Activated naive CD4-positive, alpha-beta T cell treated with anti-CD3 and anti-CD28 coated beads, Interleukin-2, amount 50 U/mL, for 16 hours (primary cell): Measurements from ENCODE around the gene FHIT.

Experiments
- DNase-seq: peaks from one replicate; pipeline ENCODE4 v3.0.0-alpha.2; 2020

The FHIT gene

GRCh38 chr3:60517134-60517533, 734.1 kb downstream of the FHIT start:
- no peak for DNase-seq

DNA sequence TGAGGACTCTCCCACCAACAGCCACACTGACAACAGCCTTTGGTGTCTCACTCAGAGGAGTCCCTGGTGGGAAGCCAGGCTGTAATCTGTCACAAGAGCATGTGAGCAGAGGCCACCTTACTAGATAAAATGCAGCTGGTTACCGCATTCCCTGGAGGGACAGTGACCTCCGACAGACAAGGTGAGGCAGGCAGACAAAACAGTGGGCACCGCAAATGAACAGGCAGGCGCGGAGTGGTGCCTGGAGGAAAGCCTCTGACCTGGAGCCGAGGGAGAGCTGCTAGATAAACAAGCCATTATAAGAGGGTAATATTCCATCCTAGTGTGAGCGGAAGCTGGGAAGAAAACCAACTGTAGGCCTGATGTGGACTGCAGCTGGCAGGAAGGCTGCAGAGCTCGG, 736.4 kb downstream of the FHIT start:
- DNase-seq: no peak

DNA sequence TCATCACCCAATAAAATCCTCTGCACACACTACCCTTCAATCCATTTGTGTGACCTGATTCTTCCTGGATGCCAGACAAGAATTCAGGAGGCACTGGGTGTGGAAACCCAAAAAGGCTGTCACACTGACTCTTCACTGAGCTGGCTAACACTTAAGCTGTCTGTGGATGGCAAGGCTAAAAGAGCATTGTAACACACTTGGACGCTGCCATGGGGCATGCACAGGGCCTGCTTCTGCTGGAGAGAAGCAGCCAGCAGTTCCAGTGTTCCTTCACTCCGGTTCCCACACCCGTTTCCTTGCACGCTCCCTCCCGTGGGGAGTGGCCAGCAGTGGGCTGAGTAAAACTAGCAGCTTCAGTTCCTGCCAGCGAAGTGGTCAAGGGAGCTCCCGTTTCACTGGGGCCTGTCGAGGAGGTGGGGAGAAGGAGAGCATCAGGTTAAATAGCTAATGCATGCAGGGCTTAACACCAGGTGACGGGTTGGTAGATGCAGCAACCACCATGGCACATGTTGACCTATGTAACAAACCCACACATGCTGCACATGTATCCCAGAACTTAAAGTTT, 737.1 kb downstream of the FHIT start:
- no peak for DNase-seq

- DNase-seq: no peak
These were observed 738.0 kb downstream of the FHIT start for GRCh38 chr3:60513241-60513640.

DNA sequence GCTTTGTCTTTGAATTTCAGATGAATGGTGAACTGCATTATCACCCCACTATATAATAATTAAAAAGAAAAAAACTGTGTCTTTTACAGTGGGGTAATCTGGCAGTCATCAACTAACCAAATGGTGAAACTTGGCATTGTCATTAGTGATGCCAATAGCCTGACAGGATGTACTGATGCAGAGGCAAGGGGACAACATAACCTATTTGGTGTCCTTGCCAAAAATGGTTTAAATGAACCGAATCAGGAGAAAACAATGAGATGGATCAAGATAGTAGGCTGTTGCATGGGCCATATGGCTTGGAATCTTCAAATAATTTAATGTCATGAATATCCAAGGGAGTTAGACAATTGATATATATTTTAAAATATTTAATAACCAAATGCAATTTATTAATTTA, 738.7 kb downstream of the FHIT start:
- DNase-seq: no peak

GRCh38 chr3:60509471-60509870, 741.8 kb downstream of the FHIT start:
- no peak for DNase-seq

GRCh38 chr3:60504827-60505457, 746.3 kb downstream of the FHIT start:
- no peak for DNase-seq

- no peak for DNase-seq
These were observed 749.9 kb downstream of the FHIT start for GRCh38 chr3:60501314-60501713.

DNA sequence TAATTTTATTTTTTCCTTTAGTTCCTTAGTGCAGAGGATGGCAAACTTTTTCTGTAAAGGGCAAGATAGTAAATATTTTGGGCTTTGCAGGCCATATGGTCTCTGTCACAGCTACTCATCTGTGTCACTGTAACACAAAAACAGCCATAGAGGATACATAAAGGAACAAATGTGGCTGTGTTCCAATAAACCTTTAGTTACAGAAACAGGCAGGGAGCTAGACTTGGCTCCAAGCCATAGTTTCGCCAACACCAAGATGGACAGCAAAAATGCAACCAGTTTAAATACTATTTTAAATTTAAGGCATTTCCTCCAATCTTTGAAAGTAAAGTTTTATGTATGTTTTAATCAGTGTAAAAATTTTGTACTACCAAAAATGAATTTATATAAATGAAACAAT, 753.4 kb downstream of the FHIT start:
- no peak for DNase-seq

DNA sequence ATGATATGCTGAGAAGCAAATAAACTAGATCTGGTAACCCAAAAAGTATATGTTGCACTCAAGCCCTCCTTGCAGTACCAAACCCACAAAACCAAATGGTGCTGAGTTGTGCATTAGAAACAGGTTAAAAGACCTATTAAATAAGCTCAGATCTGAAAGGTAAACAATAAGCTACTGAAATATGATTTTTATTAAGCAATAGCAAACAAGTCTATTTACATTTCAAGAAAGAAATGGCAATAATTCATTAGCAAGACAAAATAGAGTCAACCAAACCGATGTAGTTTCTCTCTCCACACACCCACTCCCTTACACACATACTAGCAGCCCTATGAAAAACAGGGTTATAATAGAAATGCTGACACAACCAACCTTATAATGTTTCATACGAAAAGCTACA, 760.3 kb downstream of the FHIT start:
- DNase-seq: no peak

GRCh38 chr3:60475096-60475495, 776.2 kb downstream of the FHIT start:
- DNase-seq: no peak

DNA sequence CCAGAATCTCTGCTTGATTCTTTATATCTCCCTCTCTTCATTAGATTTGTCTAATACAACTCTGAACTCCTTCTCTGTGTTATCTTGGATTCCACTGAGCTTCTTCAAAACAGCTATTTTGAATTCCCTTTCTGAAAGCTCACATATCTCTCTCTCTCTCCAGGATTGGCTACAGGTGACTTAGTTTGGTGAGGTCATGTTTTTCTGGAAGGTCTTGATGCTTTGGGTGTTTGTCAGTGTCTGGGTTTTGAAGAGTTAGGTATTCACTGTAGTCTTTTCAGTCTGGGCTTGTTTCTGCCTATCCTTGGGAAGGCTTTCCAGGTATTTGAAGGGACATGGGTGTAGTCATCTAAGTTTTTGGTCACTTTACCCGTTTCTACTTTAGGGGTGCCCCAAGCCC, 781.8 kb downstream of the FHIT start:
- DNase-seq: no peak

GRCh38 chr3:60463685-60464084, 787.6 kb downstream of the FHIT start:
- DNase-seq: no peak

GRCh38 chr3:60461267-60461666, 790.0 kb downstream of the FHIT start:
- no peak for DNase-seq

- no peak for DNase-seq
These were observed 795.1 kb downstream of the FHIT start for GRCh38 chr3:60456180-60456579.

- DNase-seq: no peak
These were observed 797.9 kb downstream of the FHIT start for GRCh38 chr3:60453326-60453725.

DNA sequence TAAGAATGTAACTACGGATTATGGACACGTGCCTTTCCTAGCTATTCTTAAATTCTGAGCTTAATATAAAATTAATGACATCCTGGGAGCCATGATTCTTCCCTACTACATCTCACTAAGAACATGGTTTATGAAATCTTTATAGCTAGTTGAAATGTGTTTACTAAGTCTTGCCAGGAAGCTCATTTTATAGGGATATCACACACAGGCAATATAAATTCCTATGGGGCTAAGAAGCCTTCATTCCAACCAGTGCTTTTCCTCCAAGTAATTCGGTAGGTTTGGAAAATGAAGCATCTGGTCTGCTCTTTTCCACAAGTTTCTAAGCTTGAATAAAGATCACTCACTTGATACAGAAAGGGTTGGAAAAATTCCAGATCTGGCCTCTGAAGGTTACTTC, 802.6 kb downstream of the FHIT start:
- DNase-seq: no peak

DNA sequence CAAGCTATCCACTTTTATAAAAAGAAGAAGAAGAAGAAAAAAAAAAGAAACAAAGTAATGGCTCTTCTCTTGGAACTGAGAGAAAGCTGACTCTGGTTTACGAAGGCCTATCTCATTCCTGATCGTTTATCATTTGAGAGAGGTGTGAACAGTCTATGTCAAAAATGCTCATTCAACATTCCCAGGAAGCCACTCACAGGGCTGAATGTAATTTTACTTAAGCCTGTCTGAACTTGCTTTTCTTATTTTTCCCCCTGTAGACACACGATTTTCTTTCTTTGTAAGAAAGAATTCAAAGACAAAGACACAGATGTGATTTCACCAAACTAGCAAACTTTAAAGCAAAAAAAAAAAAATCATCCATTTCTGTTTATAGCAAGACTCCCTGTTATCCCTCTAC, 805.8 kb downstream of the FHIT start:
- no peak for DNase-seq

- DNase-seq: no peak
These were observed 806.3 kb downstream of the FHIT start for GRCh38 chr3:60444898-60445437.

DNA sequence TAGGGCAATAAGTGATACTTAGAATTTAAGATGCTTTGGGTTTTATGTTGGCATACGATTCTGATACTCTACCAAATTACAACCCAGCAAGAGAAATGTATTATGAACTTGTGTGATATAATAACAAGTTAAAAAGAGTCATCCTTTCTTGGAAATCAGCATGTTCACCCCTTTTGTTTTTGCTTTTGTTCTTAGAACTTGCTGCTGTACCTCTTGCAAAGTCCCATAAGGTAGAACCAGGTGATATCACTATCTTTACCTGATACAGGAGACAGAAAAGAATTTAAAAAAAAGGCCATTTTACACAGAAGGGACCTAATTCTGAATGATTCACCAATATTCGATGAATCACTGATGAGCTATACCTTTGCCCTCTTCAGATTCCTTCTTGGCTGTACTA, 810.4 kb downstream of the FHIT start:
- DNase-seq: no peak

DNA sequence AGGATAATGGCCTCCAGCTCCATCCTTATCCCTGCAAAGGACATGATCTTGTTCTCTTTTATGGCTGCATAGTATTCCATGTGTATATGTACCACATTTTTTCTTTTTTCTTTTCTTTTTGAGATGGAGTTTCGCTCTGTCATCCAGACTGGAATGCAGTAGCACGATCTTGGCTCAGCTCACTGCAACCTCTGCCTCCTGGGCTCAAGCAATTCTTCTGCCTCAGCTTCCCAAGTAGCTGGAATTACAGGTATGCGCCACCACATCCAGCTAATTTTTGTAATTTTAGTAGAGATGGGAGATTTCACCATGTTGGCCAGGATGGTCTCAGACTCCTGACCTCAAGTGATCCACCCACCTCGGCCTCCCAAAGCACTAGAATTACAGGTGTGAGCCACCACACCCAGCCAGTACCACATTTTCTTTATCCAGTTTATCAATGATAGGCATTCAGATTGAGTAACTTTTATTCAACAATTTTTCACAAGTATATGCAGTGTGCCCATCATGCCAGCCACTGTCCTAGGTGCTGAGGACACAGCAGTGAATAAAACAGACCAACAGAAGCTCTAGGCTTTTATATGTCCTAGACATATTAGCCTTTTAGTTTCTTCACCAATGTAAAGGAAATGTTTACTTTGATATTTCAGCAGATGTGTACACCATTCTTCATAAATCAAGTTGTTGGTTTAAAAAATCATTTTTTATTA, 815.2 kb downstream of the FHIT start:
- DNase-seq: no peak

GRCh38 chr3:60434950-60435349, 816.3 kb downstream of the FHIT start:
- DNase-seq: no peak

DNA sequence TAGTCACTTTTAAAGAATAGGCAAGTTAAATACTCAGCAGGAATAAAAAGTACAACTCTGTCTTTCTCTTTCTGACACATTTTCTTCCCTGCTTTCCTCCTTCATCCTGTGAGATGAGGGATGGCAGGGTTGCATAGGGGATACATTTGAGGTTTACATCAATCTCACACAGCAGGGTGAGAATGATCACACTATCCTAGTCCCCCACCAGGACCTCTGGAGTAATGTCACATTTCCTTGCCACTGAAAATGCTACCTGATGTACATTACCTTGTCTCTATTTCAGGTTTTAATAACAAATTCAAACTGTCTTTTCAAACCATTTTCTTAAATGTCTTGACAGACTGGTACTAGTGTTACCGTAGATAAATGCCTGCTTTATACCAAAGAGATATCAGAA, 816.9 kb downstream of the FHIT start:
- no peak for DNase-seq

DNA sequence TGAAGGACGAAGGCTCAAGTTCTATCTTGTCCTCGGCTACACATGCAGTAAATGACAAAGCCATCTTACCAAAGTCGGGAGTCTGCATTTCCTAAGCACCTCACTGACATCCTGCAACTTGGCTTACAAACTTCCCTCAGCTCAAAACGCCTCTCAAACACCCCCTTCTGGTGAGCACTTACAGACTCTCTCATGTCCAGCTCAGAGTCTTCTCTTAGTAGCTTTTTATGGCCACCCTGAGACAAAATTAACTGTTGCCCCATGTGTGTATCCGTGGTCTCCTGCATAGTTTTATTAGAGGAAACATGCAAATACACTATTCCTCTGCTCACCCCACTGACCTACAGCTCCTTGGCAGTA, 819.7 kb downstream of the FHIT start:
- DNase-seq: no peak

DNA sequence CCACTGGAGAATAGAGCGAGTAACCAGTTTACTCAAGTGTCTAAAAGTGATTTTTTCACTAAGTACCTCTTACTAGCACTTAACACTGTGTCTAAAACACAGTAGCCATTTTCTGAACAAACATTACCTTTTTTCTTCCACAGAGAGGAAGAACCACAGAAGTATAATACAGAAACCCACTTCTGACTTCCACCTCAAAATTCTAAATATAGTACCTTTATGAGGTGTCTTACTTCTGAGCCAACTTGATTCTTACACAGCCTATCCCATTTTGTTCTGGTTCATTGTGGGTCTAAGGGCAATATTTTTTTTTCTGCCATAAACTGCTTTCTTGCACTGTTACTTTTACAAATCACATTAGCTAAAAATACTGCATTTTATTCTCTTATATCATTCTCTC, 821.0 kb downstream of the FHIT start:
- DNase-seq: no peak
